SJCRH30 (cell line): ENCODE measurements around the gene FBXW2. TPM values are rescaled to one million over a fixed set of nuclear protein-coding genes. Genes with fewer than 3 reads are reported as not detected.

Experiments used
- DNase-seq, 2 experiments: peaks; one replicate each; pipeline ENCODE4 v3.0.0-alpha.2; 2015 to 2020
- H3K27ac ChIP-seq: fragments of 250-450 bp; sonication (Bioruptor Pico); 2 replicates; pipeline ENCODE4 v1.5.1; 2020; ENCODE audit warnings: mild to moderate bottlenecking, moderate library complexity
- H3K27me3 ChIP-seq: fragments of 250-450 bp; sonication (Bioruptor Pico); 2 replicates; pipeline ENCODE4 v1.5.1; 2020; ENCODE audit warnings: mild to moderate bottlenecking, moderate library complexity
- H3K36me3 ChIP-seq: fragments of 250-450 bp; sonication (Bioruptor Pico); 2 replicates; pipeline ENCODE4 v1.5.1; 2020; ENCODE audit warnings: mild to moderate bottlenecking, moderate library complexity
- H3K4me1 ChIP-seq: fragments of 250-450 bp; sonication (Bioruptor Pico); 2 replicates; pipeline ENCODE4 v1.5.1; 2020; ENCODE audit warnings: mild to moderate bottlenecking, moderate library complexity
- H3K4me3 ChIP-seq: fragments of 250-450 bp; sonication (Bioruptor Pico); 2 replicates; pipeline ENCODE4 v1.5.1; 2020; ENCODE audit warnings: mild to moderate bottlenecking, moderate library complexity
- H3K9me3 ChIP-seq: fragments of 250-450 bp; sonication (Bioruptor Pico); replicated peaks from 2 replicates; pipeline ENCODE4 v1.5.1; 2020; ENCODE audit warnings: mild to moderate bottlenecking, moderate library complexity
- total RNA-seq: library from RNA; depleted of rRNA; stranded (reverse); fragments of >200 nt; shearing (Covaris generic); gene quantifications from 2 replicates; pipeline ENCODE4 v1.2.3, GENCODE V29; 2014

FBXW2 gene
- total RNA-seq, 1 experiment from 2014 or later = 43.6 TPM

GRCh38 chr9:120720404-120720803, 72.8 kb downstream of the FBXW2 start:
- Histone ChIP-seq H3K27ac (no peak overlapping the region), H3K4me1 (peaks cover 27% of the 10 kb centered on the region), H3K36me3 (no peaks in the 10 kb centered on the region), H3K27me3 (no peaks in the 10 kb centered on the region), H3K9me3 (no peaks in the 10 kb centered on the region), H3K4me3 (no peak overlapping the region)
- no peak for DNase-seq

GRCh38 chr9:120718316-120718715, 74.9 kb downstream of the FBXW2 start:
- no peaks in the 10 kb centered on the region for H3K36me3 ChIP-seq
- peaks cover 9% of the 10 kb centered on the region for H3K4me1 ChIP-seq
- H3K27ac ChIP-seq = no peak overlapping the region
- no peaks in the 10 kb centered on the region for H3K27me3 ChIP-seq
- H3K4me3 ChIP-seq = no peak overlapping the region
- no peaks in the 10 kb centered on the region for H3K9me3 ChIP-seq
- no peak for DNase-seq

- Histone ChIP-seq H3K9me3 (no peaks in the 10 kb centered on the region), H3K4me3 (no peak overlapping the region), H3K36me3 (no peaks in the 10 kb centered on the region), H3K27ac (no peak overlapping the region), H3K27me3 (no peaks in the 10 kb centered on the region), H3K4me1 (peaks cover 17% of the 10 kb centered on the region)
- no peak for DNase-seq
Observed at GRCh38 chr9:120717176-120717575, 76.0 kb downstream of the FBXW2 start.

- DNase-seq = no peak
- H3K27ac ChIP-seq = no peak overlapping the region
- no peaks in the 10 kb centered on the region for H3K9me3 ChIP-seq
- no peaks in the 10 kb centered on the region for H3K27me3 ChIP-seq
- no peaks in the 10 kb centered on the region for H3K36me3 ChIP-seq
- H3K4me3 ChIP-seq = no peak overlapping the region
- H3K4me1 ChIP-seq = peaks cover 18% of the 10 kb centered on the region
Observed at GRCh38 chr9:120716483-120716882, 76.7 kb downstream of the FBXW2 start.

GRCh38 chr9:120715389-120715924, 77.8 kb downstream of the FBXW2 start:
- Histone ChIP-seq H3K27ac (peak overlapping the region; percentile 83), H3K36me3 (no peaks in the 10 kb centered on the region), H3K4me3 (peak overlapping the region; percentile 79), H3K4me1 (peaks cover 25% of the 10 kb centered on the region), H3K9me3 (no peaks in the 10 kb centered on the region), H3K27me3 (no peaks in the 10 kb centered on the region)
- DNase-seq = peak; percentile 84

- Histone ChIP-seq H3K4me1 (peaks cover 25% of the 10 kb centered on the region), H3K36me3 (no peaks in the 10 kb centered on the region), H3K27me3 (no peaks in the 10 kb centered on the region), H3K4me3 (peak overlapping the region; percentile 79), H3K27ac (peak overlapping the region; percentile 83), H3K9me3 (no peaks in the 10 kb centered on the region)
- DNase-seq = no peak
Observed at GRCh38 chr9:120714846-120715388, 78.3 kb downstream of the FBXW2 start.

GRCh38 chr9:120714088-120714845, 78.9 kb downstream of the FBXW2 start, which contains the start of gene MEGF9:
Gene MEGF9, minus strand, starts transcription at chr9:120714470. Its CDS starts 112 bp downstream, at chr9:120714358.
- no peaks in the 10 kb centered on the region for H3K27me3 ChIP-seq
- H3K9me3 ChIP-seq = no peaks in the 10 kb centered on the region
- peak; percentile 99 for DNase-seq

GRCh38 chr9:120713257-120714087, 79.7 kb downstream of the FBXW2 start:
- peaks cover 25% of the 10 kb centered on the region for H3K4me1 ChIP-seq
- no peaks in the 10 kb centered on the region for H3K36me3 ChIP-seq
- H3K9me3 ChIP-seq = no peaks in the 10 kb centered on the region
- H3K4me3 ChIP-seq = peak overlapping the region; percentile 79
- no peaks in the 10 kb centered on the region for H3K27me3 ChIP-seq
- H3K27ac ChIP-seq = no peak overlapping the region
- DNase-seq = no peak

More at GRCh38 chr9:120714088-120714845, 78.9 kb downstream of the FBXW2 start, which contains the start of gene MEGF9:
- peak within 1 kb of the TSS; percentile 79 for H3K4me3 ChIP-seq
- H3K36me3 ChIP-seq = no peaks in the 10 kb centered on the region
- H3K27ac ChIP-seq = peak within 1 kb of the TSS; percentile 83
- peaks cover 25% of the 10 kb centered on the region for H3K4me1 ChIP-seq

- Histone ChIP-seq H3K4me1 (peaks cover 25% of the 10 kb centered on the region), H3K9me3 (no peaks in the 10 kb centered on the region), H3K27me3 (no peaks in the 10 kb centered on the region), H3K36me3 (no peaks in the 10 kb centered on the region), H3K27ac (no peak overlapping the region), H3K4me3 (peak overlapping the region; percentile 79)
- no peak for DNase-seq
Observed at GRCh38 chr9:120712539-120713031, 80.6 kb downstream of the FBXW2 start.

GRCh38 chr9:120711841-120712538, 81.2 kb downstream of the FBXW2 start:
- no peaks in the 10 kb centered on the region for H3K36me3 ChIP-seq
- H3K4me3 ChIP-seq = no peak overlapping the region
- no peak for DNase-seq
- no peak overlapping the region for H3K27ac ChIP-seq
- no peaks in the 10 kb centered on the region for H3K9me3 ChIP-seq
- H3K27me3 ChIP-seq = no peaks in the 10 kb centered on the region
- H3K4me1 ChIP-seq = peaks cover 25% of the 10 kb centered on the region

- Histone ChIP-seq H3K9me3 (no peaks in the 10 kb centered on the region), H3K4me3 (no peak overlapping the region), H3K27ac (no peak overlapping the region; the same call in 1 of the 2 replicates), H3K27me3 (no peaks in the 10 kb centered on the region), H3K36me3 (no peaks in the 10 kb centered on the region), H3K4me1 (peaks cover 25% of the 10 kb centered on the region)
- no peak for DNase-seq
Observed at GRCh38 chr9:120711354-120711753, 81.9 kb downstream of the FBXW2 start.

- Histone ChIP-seq H3K27me3 (no peaks in the 10 kb centered on the region), H3K9me3 (no peaks in the 10 kb centered on the region), H3K4me1 (peaks cover 18% of the 10 kb centered on the region), H3K36me3 (no peaks in the 10 kb centered on the region), H3K4me3 (no peak overlapping the region), H3K27ac (peak overlapping the region; percentile 7; the same call in 1 of the 2 replicates)
- DNase-seq = peak; percentile 31 to 57
Observed at GRCh38 chr9:120710110-120710981, 82.9 kb downstream of the FBXW2 start.

GRCh38 chr9:120708526-120709224, 84.5 kb downstream of the FBXW2 start:
- no peak for DNase-seq

More at GRCh38 chr9:120708526-120709224, 84.5 kb downstream of the FBXW2 start:
- Histone ChIP-seq H3K4me1 (peaks cover 18% of the 10 kb centered on the region), H3K27ac (no peak overlapping the region), H3K9me3 (no peaks in the 10 kb centered on the region), H3K36me3 (no peaks in the 10 kb centered on the region), H3K4me3 (no peak overlapping the region), H3K27me3 (no peaks in the 10 kb centered on the region)
